GM21381 (cell line): ENCODE data around the gene CLSTN1.

ENCODE experiments used
- ATAC-seq: cut with Tn5 transposase; IDR thresholded peaks from one replicate; pipeline ENCODE4 v1.9.1; 2021; ENCODE audit warnings: mild to moderate bottlenecking, moderate library complexity; ENCODE audit not compliant: unreplicated experiment

Gene CLSTN1

DNA sequence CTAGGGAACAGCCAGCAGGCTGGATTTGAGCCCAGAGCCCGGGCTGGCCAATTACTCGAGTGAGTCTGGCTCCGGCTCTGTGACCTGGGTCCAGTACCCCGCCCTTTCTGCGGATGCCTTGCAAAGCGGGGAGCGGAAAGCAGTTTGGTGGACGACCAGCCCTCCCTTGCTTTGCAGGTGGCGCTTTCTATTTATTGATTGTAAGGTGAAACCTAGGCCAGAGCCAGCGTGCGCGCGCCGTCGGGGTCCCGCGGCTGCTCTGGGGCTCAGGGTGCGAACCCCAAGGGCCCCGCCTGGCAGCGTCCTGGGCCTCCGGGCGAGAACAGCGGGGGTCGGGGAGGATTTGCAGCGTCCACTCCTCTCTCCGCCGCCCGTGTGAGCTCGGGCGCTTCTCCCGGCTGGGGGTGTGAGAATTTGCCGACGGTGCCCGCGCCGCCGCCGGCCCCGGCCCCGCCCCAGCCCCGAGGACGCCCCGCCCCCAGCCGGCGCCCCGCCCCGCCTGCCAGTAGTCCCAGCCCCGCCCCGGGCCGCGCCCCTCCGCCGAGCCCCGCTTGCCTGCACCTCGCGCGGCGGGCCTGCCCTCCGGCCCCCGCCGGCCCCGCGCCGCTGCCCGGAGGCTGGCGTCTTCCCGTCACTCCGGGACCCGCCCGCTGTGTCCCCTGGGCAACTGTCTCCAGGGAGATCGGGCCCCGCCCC lies 134.6 kb downstream of the CLSTN1 start:
- ATAC-seq = peak; percentile 51

DNA sequence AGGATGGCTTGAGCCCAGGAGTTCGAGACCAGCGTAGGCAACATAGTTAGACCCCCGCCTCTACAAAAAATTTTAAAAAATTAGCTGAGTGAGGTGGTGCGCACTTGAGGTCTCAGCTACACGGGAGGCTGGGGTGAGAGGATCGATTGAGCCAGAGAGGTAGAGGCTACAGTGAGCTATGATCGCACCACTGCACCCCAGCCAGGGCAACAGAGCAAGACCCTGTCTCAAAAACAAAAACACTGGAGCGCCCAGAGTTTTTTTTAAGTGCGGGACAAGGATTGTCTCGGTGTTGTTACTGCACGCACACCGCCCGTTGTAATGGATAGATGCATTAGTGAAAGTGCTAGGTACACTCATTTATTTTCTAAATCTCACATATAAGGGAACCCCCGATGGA lies 135.2 kb downstream of the CLSTN1 start:
- ATAC-seq = no peak

DNA sequence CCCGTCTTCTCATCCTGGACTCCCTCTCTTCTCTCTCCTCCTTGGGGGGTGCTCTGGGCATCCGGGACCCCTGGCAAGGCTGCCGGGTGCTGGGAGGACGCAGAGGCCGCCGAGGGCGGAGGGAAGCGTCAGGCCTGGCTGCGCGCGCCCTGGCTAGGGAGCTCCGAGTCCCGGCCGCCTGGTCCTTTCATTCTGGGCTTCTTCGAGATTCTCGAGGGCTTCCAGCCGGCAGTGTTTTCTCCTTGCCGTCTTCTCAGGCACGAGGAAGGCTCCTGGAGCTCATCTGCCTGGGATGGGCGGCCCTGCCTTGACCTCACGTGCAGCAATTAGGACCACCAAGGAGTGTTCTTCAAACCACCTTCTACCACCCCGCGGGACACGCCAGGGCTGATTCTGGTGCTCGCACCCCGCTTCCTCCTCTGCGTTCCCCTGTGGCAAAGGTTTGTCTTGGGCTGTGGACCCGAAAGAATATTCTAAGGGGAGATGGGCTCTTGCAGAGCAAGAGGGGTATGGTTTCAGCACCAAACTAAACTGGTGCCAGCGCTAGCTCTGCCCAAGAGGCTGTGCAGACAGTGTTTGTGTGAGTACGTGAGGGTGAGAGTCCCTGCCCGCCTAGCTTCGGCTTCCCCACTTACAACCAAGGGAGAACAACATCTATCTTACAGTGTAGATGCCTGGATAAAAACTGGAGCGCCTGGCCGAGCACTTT lies 135.7 kb downstream of the CLSTN1 start:
- no peak for ATAC-seq

DNA sequence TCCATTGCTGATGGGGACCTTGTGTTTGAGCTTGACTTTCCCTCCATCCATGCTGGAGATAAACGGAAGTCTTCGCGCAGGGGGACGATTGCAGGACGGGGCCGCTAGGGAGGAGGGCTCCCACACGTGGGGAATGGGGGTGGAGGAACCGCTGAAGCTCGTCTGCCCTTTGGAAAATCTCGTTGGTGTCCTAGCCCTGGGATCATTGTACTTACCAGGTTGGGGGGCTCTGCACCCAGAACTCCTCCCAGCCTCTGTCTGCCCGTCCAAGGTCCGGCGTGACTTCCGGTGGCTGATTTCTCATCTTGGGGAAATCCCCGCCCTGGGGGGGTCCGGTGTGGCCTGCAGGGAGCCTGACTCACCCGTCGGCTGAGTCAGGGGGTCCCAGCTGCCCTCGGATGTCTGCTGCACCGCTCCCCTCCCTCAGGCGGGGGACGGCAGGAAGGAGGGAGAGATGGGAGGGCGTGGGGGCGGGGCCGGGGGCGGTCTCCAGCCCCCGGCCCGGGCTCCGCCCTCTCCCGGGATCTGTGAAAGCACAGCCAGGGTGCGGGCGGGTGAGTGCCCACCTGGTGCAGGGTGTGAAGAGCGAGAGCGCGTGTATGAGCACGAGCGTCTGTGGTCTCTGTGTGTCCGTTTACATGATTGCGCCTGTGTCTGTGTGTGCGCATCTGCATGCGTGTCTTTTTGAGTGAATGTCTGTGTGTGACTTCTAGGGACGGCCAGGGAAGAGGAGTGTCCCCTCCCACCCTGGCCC lies 136.5 kb downstream of the CLSTN1 start:
- peak; percentile 39 for ATAC-seq

DNA sequence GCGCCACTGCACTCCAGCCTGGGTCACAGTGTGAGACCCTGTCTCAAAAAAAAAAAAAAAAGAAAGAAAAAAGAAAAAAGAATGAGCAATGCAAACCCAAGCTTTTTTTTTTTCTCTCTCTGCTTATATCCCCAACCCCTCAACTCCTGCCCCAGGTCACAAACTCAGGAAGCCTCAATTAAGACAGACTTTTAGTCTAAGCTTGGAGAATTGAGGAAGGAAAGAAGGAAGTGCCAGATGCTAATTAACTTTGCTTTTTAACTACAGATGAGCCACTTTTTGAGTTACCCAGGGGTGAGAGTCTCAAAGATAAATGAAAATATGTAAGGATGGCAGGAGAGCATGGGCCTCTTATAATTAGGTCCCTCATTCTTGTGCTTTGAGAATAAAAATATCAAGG lies 139.0 kb downstream of the CLSTN1 start:
- no peak for ATAC-seq

DNA sequence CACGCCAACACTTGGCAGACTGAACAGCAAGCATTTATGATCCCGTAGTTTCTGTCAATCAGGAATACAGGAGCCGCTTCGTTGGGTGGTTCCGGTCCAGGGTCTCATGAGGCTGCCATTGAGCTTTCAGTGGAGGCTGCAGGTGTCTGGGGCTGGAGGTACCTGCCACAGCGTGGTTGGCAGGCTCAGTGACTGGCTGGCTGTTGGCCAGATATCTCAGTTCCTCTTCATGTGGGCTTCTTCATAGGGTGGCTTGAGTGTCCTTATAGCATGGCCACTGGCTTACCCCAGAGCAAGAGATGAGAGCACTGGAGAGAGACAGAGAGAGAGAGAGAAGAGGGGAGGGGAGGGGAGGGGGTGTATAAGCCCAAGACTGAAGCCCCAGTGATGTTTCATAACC lies 142.9 kb downstream of the CLSTN1 start:
- no peak for ATAC-seq

DNA sequence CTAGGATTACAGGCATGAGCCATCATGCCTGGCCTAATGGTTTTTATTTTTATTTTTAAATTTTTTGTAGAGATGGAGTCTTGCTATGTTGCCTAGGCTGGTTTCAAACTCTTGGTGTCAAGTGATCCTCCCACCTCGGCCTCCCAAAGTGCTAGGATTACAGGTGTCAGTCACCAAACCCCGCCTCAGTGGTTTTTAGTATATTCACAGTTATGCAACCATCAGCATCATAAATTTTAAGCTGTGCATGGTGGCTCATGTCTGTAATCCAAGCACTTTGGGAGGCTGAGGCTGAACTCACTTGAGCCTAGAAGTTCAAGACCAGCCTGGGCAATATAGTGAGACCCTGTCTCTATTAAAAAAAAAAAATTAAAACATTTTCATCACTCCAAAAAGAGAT lies 143.7 kb downstream of the CLSTN1 start:
- ATAC-seq = no peak
